ENCODE data around the gene SYDE1.

GRCh38 chr19:15107061-15108010 lies at the start of gene SYDE1:
- TF ChIP-seq CTCF (conservative IDR thresholded peaks at IDR 0.05; ENCODE audit: low read depth, low read length) (no peak), MAFK (IDR thresholded peaks at IDR 0.05; ENCODE audit: low read depth, low read length) (no peak), POLR2A (IDR thresholded peaks at IDR 0.05; ENCODE audit: low read depth, low read length) (peak; percentile 79), USF2 (IDR thresholded peaks at IDR 0.05; ENCODE audit: low read depth, low read length) (no peak), ELK1 (IDR thresholded peaks at IDR 0.05; ENCODE audit: borderline replicate concordance, low read depth, low read length) (no peak), CEBPB (IDR thresholded peaks at IDR 0.05; ENCODE audit: low read depth, low read length) (no peak), MAZ (IDR thresholded peaks at IDR 0.05; ENCODE audit: borderline replicate concordance, low read depth, low read length) (peak; percentile 71; the same call in 1 of the 2 replicates), BHLHE40 (IDR thresholded peaks at IDR 0.05; ENCODE audit: low read depth, low read length) (no peak), MXI1 (IDR thresholded peaks at IDR 0.05; ENCODE audit: borderline replicate concordance, low read depth, low read length) (no peak), NFE2L2 (IDR thresholded peaks at IDR 0.05; ENCODE audit: low read depth, low read length) (no peak), CHD1 (IDR thresholded peaks at IDR 0.05; ENCODE audit: low read depth, low read length) (no peak)

All from IMR-90 (cell line).